Activated naive CD4-positive, alpha-beta T cell (primary cell): ENCODE results near the gene PRR12.
A peak's percentile ranks its signal among the peaks of the same experiment; 100 is the strongest.
"Not testable (repeated sequence)": the region's sequence is repeated elsewhere in the genome, so short reads cannot be mapped to it uniquely, and the experiment has no call there.

Source experiments
- DNase-seq, 4 experiments: peaks; one replicate each; lab custom pipeline; 2025; lab: John Stamatoyannopoulos, UW

The PRR12 gene

DNA sequence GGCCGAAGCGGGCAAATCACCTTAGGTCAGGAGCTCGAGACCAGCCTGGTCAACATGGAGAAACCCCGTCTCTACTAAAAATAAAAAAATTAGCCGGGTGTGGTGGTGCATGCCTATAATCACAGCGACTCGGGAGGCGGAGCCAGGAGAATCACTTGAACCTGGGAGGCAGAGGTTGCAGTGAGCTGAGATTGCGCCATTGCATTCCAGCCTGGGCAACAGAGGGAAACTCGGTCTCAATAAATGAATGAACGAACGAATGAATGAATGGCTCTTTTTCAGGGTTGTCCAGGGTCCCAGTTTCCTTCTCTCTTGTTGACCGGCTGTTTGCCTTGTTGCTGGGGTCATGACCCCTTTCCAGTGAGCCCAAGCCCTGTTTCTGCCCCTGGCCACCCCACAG is 26.9 kb downstream of the PRR12 start:
- DNase-seq, result not testable (repeated sequence)

DNA sequence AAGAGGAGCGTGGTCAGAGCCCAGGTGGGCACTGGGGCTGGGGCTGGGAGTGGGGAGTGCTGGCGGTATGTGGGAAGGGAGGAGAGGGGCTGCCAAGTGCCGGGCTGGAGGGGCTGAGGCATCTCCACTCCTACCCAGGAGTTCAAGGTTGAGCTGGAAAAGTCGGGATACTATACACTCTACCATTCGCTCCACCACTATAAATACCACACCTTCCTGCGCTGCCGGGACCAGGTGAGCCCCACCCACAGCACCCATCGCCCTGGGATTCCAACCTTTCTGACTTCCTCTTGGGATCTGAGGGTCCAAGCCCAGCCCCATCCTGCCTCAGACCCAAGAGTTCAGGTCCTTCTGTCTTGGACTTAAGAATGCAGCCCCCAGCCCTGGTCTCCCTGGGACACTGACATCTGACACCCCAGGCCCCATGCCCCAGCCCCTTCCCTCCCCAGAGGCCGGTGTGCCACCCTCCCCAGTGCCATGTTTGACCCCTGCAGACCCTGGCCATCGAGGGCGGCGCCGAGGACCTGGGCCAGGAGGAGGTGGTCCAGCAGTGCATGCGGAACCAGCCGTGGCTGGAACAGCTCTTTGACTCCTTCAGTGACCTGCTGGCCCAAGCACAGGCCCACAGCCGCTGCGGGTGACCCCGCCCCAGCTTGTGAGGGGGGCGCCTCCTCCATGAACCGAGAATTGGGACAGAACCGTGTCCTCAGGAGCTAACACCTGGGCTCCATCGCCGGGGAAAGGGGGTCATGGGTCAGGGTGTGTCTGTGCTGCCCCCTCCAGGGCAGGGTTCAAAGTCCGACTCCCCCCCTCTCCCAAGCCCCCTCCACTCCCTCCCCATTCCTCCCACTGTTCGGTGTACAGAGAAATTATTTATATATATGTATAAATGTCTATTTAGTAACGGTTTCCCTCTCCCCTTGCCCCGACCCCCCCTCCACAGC is 34.3 kb downstream of the PRR12 start:
- DNase-seq, result no peak

GRCh38 chr19:49626226-49626625 is 35.2 kb downstream of the PRR12 start:
- DNase-seq, result no peak

GRCh38 chr19:49629659-49630058 is 38.7 kb downstream of the PRR12 start:
- no peak for DNase-seq

- DNase-seq, result no peak
These were observed 40.1 kb downstream of the PRR12 start for GRCh38 chr19:49631014-49631588.

DNA sequence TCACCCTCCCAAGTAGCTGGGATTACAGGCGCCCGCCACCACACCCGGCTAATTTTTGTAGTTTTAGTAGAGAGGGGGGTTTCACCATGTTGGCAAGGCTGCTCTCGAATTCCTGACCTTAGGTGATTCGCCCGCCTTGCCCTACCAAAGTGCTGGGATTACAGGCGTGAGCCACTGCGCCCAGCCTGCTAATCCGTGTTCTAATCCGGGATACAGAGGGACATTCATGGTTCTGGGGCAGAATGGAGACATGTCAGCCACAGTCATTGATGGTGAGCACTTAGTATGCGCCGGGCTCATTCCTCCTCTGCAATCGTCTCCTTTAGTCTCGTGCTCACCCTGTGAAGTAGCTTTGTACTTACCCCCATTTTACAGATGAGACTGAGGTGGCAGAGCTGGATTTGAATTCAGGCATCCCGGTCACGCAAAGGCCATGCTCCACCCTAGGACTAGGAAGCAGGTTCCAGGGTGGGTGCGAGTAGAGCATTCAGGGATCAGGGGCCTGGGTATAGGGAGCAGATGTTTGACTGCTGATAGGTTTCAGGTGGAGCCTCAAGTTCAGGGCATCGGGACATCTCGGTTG is 40.7 kb downstream of the PRR12 start:
- DNase-seq, result no peak

- no peak for DNase-seq
These were observed 41.6 kb downstream of the PRR12 start for GRCh38 chr19:49632576-49632975.

DNA sequence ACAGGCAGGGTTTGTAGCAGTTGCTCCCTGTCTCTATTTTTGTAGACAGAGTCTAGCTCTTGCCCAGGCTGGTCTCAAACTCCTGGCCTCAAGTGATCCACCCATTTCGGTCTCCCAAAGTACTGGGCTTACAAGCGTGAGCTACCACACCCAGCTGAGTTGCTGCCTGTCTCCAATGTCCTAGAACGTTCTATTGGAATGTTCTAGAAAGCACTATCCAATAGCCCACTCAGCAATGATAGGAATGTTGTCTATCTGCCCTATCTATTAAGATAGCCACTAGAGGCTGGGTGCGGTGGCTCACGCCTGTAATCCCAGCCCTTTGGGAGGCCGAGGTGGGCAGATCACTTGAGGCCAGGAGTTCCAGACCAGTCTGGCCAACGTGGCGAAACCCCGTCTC is 42.3 kb downstream of the PRR12 start:
- DNase-seq, result not testable (repeated sequence)

GRCh38 chr19:49635530-49636232 is 44.7 kb downstream of the PRR12 start:
- DNase-seq, result no peak

DNA sequence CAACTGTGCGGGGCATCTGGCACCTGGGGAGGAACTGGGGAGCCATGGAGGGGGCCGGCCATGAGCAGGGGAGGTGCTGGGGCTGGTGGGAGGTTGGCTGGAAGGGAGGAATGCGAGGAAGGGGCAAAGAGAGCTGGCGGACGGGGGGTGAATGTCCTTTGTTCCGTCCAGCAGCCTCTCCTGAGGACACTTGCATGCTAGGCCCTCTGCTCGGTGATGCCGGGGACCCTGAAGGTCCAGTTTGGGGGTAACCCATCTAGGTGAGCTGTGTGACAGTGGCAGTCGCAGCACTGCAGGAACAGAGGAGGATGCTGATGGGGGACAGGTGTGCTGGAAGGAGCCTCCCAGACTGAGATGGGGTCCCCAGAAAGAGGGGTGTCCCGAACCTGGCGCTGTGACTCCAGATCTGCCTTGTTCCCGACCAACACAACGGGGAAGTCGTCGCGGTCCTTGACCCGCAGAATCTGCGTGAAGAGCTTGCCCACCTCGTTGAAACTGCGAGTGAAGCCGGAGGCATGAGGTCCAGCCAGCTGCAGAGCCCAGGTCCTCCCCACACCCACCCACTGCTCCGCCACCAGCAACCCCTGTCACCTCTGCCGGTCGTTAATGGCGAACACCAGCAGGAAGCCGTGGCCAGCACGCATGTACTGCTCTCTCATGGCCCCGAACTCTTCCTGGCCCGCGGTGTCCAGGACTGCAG is 45.4 kb downstream of the PRR12 start:
- DNase-seq, result no peak

GRCh38 chr19:49637821-49638738 is 47.1 kb downstream of the PRR12 start:
- DNase-seq, result no peak

DNA sequence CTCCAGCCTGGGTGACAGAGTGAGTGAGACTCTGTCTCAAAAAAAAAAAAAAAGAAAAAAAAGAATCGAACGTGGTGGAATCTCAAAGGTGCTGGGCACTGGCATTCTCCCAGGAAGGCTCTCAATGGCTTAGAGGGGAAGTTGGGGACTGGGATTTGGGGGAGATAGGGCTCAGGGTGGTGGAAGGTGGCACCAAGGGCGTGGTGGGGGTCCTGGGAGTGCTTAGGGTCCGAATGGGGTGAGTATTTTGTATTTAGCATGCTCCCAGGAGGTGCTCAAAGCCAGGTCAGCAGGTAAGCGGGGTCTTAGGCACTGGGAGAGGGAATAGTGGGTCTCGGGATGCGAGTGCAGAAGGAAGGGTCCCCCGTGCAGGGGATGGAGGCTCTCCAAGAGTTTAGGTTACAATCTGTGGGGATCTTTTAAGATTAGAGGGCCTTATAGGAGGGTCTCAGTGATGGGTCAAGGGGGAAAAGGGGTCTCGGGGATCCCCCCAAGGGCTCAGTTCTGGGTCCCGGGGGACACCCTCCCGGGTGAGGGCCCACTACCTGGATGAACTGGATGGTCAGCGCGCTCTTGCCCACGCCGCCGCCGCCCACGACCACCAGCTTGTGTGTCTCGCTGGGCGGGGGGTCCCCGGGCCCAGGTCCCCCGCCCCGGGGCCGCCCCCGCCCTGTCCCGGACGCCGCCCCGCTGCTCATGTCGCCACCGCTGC is 48.6 kb downstream of the PRR12 start:
- DNase-seq, result no peak

DNA sequence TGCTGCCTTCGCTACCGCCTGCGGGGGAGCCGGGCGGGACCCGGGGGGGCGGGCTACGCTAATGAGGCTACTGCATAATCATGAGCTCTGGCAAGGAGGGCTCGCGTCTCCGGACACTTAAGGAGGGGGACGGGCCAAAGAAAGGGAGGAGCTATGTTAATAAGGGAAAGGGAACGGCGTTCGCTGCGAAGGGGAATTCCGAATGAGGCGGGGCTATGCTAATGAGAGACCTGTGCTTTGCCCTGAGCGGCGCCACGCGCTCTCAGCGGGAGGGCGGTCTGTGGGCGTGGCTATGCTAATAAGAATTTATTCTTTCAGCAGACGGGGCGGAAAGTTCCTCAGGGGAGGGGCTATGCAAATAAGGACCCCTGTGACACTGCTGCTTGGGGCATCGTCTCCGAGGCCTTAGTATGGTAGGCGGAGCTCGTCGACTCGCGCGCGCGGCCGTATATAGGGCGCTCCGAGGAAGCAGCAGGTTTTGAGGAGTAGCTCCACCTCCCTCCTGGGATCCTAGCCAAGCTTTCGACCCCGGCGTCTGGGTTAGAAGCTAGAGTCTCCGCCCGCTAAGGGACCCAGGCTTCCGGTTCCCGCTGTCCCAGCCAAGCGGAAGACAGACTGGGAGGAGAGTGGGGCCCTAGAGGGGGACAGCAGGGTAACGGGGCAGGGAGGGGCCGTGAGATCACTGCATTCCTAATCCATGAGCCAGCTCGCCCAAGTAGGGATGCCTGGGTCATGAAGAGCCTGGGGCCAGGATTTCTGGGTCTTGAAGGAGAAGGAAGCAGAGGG is 49.3 kb downstream of the PRR12 start, which contains the start of gene RRAS:
RRAS (minus strand) TSS at position 31 of the 786 bp plus-strand sequence. CDS start 45 bp downstream, outside the sequence.
- DNase-seq, result peak; percentile 95 to 98 (median 96)

DNA sequence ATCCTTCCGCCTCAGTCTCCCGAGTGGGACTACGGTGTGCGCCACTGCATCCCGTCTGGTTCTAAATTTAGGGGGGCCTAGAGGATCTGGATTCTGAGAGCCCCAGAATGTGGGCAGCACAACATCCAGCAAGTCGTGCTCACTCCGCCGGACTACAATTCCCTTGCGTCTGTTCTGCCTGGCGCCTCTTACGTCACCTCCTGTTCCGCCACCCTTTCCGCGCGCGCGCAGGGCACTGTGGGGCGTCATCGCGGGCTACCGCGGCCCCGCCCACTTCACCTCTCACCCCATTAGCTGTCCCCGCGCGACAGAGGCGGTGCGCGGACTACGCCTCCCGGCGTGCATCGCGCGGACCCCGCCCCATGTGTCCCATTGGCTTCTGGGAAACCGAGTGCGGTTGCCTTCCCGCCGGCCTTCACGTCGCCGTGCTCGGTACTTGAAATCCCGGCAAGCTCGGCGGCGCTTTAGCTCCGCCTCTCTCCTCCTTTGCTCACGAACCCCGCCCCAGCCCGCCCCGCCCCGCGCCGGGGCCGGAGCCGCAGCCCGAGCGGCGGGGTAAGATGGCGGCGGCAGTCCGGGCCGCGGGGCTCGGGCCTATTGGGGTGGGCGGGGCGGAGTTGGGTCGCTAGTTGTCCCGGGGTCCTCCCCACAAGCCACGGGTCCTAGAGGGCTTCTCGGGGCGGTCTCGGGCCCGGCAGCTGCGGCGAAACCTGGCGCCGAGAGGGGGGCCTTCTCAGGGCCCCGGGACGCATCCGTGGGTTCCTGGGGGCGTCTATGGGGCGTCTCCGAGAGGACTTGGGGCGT is 50.9 kb downstream of the PRR12 start, which contains the start of gene SCAF1:
SCAF1 (plus strand) TSS at position 522 of the 804 bp plus-strand sequence. CDS start 2,818 bp downstream, outside the sequence.
- peak; percentile 95 to 99 (median 98) for DNase-seq

DNA sequence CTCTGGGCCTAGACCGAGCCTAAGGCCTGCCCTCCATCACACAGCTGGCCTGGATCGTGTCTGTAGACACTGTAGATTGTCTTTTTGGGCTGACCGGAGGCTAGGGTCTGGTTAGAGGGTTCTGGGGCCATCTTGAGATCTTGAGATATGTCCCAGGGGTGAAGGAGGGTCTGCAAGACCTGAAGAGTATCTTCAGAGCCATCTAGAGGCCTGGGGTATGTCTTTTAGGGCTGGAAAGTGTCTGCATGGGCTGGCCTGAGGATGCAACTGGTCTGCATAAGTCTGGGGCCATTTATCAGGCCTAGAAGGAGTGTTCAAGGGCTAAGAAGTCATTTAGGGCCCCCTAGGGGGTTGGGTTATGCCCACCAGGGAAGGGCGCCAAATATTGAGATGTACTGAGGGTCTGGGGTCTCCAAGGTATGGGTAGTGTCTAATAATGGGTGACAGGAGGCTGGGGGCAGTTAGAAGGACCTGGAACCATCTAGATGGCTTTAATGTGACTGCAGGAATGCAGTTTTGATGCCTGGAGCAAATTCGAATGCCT is 51.6 kb downstream of the PRR12 start:
- no peak for DNase-seq

DNA sequence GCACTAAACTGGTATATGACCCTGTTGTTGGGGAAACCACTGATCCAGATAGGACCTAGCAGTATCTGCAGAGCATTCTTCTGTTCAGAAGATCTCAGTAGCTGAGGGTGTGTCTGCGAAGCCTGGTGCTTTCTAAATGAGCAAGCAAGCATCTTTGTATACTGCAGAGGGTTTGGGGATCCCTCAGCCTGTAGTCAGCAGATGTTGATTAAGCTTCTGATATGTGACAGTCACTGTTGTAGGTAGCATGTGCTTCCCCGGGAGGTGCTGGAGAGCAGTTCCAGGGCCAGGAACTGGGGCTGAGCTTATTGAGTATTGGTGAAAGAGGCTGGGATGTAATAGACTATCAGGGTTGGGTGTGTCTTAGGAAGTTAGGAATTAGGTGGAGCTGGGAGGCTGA is 52.5 kb downstream of the PRR12 start:
- DNase-seq, result no peak

DNA sequence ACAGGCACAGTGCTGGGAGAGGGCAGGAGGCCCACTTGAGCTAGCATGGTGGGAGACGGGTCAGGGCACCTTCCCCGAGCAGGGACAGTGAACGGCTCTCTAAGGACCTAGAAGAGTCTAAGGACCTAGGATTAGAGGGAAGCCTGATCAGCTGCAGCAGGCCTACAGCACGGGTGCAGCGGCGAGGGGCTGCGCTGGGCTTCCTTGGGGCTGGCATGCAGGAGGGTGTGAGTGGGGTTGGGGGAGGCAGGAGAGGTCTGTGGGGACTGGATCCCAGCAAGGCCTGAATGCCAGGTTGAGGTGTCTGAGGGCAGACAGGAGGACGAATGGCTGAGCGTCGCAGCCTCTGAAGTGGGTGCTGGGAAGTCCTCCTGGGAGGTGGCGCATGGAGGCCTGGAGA is 54.6 kb downstream of the PRR12 start:
- no peak for DNase-seq

DNA sequence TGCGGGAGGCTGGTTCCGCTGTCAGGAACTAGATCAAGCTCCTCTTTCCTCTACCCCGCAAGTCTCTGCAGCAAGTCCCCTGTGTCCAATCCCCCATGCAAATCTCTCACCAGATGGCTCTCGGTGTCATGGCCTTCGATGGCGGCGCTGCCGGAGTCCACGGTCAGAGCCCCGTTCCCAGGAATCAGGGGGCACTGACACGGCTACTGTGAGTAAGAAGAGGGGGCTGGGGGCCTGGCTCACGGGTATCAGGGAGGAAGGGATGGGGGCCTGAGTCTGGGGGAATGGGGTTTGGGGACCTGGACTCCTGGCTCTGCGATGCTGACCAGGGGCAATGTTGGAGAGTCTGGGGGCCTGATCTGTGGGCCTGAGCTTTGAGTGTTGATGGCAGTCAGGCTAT is 55.0 kb downstream of the PRR12 start:
- no peak for DNase-seq
